HL-60 (cell line): ENCODE measurements around the gene PTH2.

Experiments
- DNase-seq, 2 experiments: peaks; one replicate each; pipeline ENCODE4 v3.0.0-alpha.2; 2010 to 2020; ENCODE audit warnings: low read depth in 1 of 2, low spot score in 1 of 2
- H3K27ac ChIP-seq: fragments of 250-450 bp; sonication (Bioruptor Pico); replicated peaks from 2 replicates; pipeline ENCODE4 v1.5.1; 2020; ENCODE audit warnings: mild to moderate bottlenecking, moderate library complexity
- H3K27me3 ChIP-seq: fragments of 250-450 bp; sonication (Bioruptor Pico); 2 replicates; pipeline ENCODE4 v1.5.1; 2021; ENCODE audit warnings: mild to moderate bottlenecking, moderate library complexity; ENCODE audit not compliant: insufficient read depth, poor library complexity, severe bottlenecking
- H3K4me3 ChIP-seq: replicated peaks from 2 replicates; pipeline ENCODE4 v1.5.1; 2011; ENCODE audit warnings: mild to moderate bottlenecking, control low read depth, low read length; ENCODE audit not compliant: insufficient read depth
- GABPA ChIP-seq: IDR thresholded peaks from 2 replicates; pipeline ENCODE4 v1.6.1; 2012; ENCODE audit warnings: low read depth
- POLR2AphosphoS5 ChIP-seq: IDR thresholded peaks from 2 replicates; pipeline ENCODE4 v1.6.1; 2012; ENCODE audit warnings: low read depth
- REST ChIP-seq: IDR thresholded peaks from 2 replicates; pipeline ENCODE4 v1.6.1; 2012; ENCODE audit warnings: low read depth; ENCODE audit not compliant: insufficient replicate concordance
- SPI1 ChIP-seq: IDR thresholded peaks from 2 replicates; pipeline ENCODE4 v1.6.1; 2012; ENCODE audit warnings: low read depth, mild to moderate bottlenecking, borderline replicate concordance
- TF ChIP-seq, protein P1 (sequence below): IDR thresholded peaks from one replicate; pipeline ENCODE4 v1.5.1; 2011; ENCODE audit warnings: low read length, control low read depth, inconsistent platforms; ENCODE audit not compliant: insufficient read depth

PTH2 gene

DNA sequence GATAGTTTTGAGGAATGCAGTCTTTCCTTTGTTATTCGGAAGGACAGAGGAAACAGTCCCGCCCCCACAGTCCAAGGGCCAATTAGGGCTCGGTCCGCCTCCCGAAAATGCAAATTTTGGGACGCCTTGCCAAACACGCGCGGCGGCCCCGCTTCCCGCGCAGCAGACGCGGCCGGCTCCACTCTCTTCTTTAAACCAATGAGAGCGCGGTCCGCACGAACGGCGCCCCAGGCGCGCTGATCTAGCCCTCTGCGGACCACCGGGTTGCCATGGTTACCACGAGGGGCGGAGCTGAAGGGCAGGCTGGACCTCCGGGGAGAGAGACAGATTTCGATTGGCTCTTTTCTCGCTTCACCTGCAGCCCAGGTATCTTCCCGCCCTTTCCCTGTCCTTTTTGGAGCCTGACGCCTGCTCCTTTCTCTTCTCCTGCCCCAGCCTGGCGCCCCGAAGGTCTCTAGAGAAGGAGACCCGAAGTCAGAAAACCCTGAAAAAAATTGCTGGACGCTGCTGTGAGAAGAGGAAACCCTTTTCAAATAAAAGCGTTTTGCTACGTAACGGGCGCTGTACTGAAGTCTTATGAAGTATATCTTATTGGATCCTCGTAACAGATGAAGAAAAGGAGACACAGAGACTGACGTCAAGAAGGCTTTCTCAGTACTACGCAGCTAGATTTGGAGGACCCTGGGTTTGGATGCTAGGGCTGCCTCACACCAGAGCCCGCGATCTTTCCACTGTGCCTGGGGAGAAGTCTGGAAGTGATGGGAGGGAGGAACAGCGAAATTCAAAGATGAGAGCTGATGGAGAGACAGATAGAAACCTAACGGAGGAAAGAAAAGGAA lies 2.0 kb downstream of the PTH2 start:
- Histone ChIP-seq H3K27ac (no peak overlapping the region), H3K4me3 (no peak overlapping the region), H3K27me3 (peaks cover 59% of the 10 kb centered on the region)
- TF ChIP-seq SPI1 = no peak
- no peak for TF ChIP-seq REST
- TF ChIP-seq, protein P1, sequence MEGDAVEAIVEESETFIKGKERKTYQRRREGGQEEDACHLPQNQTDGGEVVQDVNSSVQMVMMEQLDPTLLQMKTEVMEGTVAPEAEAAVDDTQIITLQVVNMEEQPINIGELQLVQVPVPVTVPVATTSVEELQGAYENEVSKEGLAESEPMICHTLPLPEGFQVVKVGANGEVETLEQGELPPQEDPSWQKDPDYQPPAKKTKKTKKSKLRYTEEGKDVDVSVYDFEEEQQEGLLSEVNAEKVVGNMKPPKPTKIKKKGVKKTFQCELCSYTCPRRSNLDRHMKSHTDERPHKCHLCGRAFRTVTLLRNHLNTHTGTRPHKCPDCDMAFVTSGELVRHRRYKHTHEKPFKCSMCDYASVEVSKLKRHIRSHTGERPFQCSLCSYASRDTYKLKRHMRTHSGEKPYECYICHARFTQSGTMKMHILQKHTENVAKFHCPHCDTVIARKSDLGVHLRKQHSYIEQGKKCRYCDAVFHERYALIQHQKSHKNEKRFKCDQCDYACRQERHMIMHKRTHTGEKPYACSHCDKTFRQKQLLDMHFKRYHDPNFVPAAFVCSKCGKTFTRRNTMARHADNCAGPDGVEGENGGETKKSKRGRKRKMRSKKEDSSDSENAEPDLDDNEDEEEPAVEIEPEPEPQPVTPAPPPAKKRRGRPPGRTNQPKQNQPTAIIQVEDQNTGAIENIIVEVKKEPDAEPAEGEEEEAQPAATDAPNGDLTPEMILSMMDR = no peak
- TF ChIP-seq POLR2AphosphoS5 = no peak
- no peak for TF ChIP-seq GABPA
- DNase-seq = peak in 1 of 2 experiments; percentile 52

DNA sequence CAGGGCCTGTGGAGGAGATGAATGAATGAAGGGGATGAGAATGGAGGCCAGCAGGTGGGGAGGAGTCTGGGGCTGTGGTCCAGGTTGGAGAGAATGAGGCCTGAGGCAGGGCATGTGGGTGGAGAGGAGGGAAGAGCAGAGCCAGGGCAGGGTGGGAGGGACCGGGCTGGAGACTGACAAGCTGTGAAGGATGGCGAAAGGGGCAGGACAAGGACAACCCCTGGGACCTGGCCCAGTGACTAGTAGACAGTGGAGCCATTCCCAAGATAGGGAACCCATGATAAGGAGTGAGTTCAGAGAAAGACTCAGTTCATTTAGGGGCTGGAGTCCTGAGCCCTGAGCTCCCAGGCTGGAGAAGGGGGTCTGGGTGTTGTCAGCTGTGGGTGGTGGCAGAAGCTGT lies 3.0 kb downstream of the PTH2 start:
- Histone ChIP-seq H3K27me3 (peaks cover 48% of the 10 kb centered on the region), H3K27ac (no peak overlapping the region), H3K4me3 (no peak overlapping the region)
- TF ChIP-seq SPI1 (no peak), POLR2AphosphoS5 (no peak), GABPA (no peak), REST (no peak)
- TF ChIP-seq, protein P1 = no peak
- no peak for DNase-seq

DNA sequence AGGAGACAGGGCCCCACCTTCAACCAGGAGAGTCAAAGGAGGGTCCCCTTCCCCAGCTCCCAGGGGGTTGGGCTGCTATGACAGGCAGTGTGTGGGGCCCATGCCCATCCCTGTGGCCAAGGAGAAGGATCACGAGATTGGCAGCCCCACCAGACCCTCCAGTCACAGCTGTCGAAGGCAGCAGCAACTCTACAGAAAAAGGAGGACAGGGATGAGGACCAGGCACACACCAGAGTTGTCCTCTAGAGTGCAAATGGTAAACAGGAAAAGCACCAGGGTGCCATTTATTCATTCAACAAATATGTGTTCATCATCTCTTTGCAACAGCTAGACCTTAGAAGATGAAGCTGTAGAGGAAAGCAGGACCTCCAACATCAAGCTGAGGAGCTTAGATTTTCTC lies 4.1 kb downstream of the PTH2 start:
- Histone ChIP-seq H3K27ac (no peak overlapping the region), H3K27me3 (peaks cover 40% of the 10 kb centered on the region), H3K4me3 (no peak overlapping the region)
- DNase-seq = no peak
- TF ChIP-seq SPI1 = no peak
- TF ChIP-seq GABPA = no peak
- no peak for TF ChIP-seq POLR2AphosphoS5
- no peak for TF ChIP-seq REST
- TF ChIP-seq, protein P1 = no peak
